HG03457 (cell line): ENCODE data around the gene GLYR1.
"Not testable (repeated sequence)": the region's sequence is repeated elsewhere in the genome, so short reads cannot be mapped to it uniquely, and the experiment has no call there.

Experiments used
- ATAC-seq: cut with Tn5 transposase; IDR thresholded peaks from one replicate; pipeline ENCODE4 v1.9.1; 2021; ENCODE audit warnings: moderate number of reproducible peaks; ENCODE audit not compliant: unreplicated experiment

Gene GLYR1

GRCh38 chr16:4846901-4847773 lies at the start of gene GLYR1, which contains the start of gene UBN1:
Gene GLYR1 (minus strand): TSS chr16:4847288. CDS start chr16:4847265, 23 bp downstream.
Gene UBN1 (plus strand): TSS chr16:4847481. CDS start chr16:4852918, 5,437 bp downstream.
- peak; percentile 74 for ATAC-seq

DNA sequence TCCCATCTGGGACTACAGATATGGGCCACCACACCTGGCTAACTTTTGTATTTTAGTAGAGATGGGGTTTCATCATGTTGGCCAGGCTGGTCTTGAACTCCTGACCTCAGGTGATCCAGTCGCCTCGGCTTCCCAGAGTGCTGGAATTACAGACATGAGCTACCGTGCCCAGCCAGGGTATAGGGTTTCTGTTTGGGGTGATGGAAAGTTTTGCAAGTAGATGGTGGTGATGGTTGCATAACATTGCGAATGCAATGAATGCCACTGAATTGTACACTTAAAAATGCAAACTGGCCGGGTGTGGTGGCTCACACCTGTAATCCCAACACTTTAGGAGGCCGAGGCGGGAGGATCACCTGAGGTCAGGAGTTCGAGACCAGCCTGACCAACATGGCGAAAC lies 49.7 kb upstream of the GLYR1 start:
- ATAC-seq: not testable (repeated sequence)

GRCh38 chr16:4895366-4895765 lies 48.3 kb upstream of the GLYR1 start:
- ATAC-seq: no peak

DNA sequence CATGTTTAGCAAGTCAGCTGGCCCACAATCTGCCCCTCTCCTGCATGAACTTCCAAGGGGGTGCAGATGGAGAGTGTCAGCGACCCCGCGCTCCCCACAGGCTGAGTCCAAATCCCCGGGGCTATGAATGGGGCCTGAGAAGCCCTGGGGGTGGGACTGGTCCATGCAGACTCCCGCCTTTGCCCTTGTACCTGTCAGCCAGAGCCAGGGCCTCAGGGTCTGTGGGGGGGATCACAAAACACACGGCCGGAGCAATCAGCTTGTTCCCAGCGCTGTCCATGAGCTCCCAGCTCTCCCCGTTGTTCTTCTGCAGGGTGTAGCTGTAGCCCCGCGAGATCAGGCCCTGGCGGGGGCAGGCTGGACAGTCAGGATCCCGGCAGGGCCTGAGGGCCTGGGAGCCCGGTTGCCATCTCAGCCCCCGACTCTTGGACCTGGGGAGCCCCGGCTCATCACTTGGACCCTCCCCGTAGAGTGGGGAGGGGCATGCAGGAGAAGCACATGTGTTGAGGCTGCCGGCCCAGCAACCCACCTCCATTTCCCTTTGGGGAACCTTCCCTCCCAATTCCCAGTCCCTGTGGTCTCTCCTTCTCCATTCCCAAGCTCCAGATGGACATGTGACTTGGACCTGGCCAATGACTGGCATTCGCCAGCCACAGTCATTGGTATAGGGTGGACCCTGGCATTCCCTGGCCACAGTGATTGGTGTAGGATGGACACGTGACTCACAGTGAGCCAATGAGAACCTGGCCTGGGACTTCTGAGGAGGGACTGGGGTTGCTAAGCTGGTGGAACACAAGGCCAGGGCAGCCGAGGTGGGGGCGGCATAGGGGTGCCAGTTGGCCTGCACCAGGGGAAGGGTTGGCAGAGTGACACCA lies 47.4 kb upstream of the GLYR1 start:
- ATAC-seq: no peak

GRCh38 chr16:4893103-4893862 lies 46.2 kb upstream of the GLYR1 start:
- ATAC-seq: no peak

DNA sequence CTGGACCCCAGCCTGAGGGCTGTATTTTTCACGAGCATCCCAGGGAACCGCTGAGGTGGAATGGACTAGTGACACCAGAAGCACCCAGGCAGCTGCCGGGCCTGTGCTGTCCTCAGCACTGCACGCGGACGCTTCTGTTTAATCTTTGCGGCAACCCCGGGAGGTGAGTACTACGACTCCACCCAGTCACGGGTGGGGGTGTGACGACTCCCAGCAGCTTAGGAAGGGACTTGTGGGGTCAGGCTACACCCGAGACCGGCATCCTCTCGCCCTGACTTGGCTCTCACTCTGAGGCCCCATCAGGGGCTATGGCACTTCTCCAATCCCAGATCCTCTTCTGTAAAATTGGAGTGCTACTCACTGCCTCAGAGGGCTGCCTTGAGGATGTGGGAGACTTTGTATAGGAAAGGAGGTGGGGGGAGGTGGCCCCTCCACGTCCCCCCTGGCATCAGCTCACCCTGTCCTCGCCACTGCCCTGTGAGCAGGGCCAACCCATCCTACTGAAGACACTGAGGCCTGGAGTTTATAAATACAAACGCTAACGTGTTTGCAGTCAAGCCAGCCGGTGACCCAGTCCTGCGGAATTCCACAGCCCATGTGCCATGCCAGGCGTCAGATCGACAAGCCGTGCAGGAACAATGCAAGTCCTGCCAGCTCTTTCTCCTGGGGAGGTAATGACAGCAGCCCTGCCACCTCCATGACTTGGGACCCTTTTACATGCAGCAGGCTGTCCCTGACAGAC lies 45.4 kb upstream of the GLYR1 start:
- no peak for ATAC-seq

DNA sequence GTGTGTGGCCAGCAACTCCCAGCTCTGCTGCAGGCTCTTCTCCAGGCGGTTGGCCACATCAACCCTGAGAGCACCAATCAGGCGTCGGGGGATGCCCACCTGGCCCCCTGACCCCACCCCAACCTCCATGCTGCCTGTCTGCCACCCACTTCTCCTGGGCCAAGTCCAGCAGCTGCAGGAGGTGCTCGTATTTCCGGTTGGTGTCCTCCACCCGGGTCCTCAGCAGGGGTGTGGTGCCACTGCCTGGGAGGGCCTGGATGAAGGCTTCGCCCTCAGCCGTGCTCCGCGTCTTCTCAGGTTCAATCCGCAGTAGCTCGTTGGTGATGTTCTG lies 44.8 kb upstream of the GLYR1 start:
- ATAC-seq: no peak

DNA sequence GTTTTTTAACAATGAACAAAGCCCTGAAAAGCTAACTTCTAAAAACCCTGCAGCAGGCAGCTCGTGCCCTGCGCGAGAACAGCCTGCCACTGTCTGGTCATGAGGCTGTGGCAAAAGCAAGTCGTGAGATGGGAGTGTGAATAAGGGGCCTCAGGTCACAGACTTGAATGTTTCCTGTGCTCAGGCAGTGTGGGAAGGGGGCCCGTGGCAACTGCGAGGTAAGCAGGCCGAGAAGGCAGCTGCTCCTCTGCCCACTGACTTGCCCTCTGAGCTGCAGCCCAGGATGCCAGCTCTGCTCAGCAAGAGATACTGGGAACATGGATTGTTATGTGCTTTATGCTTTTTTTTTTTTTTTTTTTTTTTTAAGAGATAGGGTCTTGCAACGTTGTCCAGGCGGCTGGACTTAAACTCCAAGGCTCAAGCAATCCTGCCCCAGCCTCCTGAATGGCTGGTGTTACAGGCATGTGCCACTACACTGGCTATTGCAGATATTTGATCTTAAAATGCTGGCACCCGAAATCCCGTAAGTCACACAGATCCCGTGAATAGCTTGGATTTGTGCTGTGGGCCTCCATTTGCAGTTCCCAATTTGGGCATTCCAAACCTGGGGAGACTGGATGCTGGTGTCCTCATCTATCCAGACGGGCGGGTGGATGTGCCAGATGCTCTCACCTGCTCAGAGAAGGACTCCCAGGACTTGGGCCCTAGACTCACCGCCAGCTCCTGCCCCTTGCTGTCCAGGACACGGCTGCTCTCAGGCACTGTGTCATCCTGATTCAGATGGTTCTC lies 44.2 kb upstream of the GLYR1 start:
- ATAC-seq: no peak

DNA sequence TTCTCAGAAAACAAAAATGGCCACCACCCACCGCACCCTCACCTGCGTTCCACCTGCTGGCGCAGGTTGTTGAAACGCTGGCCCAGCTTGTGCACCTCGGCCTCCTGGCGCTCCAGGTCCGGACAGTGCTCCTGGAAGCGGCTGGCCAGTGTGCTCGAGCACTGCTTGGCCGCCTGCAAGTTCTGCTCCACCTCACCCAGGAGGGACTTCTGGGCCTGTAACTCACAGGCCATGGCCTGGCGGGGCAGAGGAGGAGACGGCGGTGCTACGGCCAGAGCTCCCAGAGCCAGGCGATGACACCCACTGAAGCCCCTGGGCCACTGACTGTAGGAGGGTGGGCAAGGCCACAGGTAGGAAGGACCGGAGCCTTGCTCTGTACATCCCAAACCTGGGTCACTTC lies 43.6 kb upstream of the GLYR1 start:
- no peak for ATAC-seq

- no peak for ATAC-seq
Observed at GRCh38 chr16:4890026-4890425, 42.9 kb upstream of the GLYR1 start.

DNA sequence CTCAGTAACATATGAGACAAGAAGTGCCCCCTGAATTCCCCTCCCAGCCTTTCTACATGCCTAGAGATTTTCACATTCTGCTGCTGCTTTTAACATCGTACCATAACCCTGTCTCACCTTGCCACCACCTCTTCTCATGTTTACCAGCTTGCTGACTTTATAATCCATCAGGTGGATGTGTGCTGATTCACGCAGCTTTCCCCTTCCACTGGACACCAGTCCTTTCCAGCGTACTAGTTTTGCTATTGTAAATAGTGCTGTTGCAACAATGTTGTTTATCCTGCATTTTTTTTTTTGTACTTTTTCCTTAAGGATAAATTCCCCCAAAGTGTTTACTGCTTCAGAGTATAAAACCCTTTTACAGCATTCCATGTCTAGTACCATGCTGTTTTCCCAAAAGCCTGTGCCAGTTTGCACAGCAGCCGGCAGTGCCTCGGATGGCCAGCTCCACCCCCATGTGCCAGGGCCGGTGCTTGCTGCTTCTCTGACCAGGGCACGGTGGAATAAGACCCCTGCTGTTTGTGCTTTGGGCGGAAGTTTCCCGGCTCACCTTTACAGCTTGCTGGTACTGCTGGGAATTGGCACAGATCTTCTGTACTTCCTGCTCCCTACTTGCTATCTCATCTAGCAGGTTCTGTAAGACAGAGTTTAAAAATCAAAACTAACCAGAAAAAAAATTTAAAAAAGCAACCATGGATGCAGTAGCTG lies 41.5 kb upstream of the GLYR1 start:
- no peak for ATAC-seq

DNA sequence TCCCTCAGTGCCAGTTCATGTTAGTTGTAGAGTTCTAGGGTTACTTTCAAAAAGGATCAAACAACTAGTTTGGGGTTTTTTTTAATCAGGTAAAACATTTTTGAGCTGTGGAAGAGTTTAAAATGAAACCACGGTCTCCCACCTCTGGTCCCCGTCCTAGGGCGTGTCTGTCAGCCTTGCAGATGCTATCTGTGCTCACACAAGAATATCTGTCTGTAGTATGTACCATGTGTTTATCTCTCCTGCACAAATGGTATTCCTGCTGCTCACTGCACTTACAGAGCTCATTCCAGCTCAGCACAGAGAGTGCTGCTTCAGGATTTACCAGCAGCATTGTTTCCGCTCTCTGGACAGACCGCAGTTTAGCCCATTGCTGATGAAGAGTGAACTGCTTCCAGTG lies 39.1 kb upstream of the GLYR1 start:
- no peak for ATAC-seq

GRCh38 chr16:4884972-4885874 lies 38.1 kb upstream of the GLYR1 start:
- ATAC-seq: no peak

DNA sequence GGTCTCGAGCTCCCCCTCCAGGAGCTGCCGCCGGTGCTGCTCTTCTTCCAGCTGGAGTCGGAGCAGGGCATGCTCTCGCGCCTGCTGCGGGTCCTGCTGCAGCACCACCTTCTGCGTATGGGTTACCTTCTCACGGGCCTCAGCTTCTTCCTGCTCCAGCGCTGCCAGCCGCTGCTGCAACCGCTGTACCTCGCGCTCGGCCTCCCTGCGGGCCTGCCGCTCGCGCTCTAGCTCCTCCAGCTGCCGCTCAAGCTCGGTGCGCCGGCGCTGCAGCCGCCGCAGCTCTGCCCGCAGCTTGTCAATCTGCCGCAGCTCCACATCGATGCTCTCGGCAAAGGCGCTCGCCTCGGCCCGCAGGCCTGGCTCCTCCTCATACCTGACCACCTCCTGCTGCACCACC lies 37.1 kb upstream of the GLYR1 start:
- no peak for ATAC-seq

DNA sequence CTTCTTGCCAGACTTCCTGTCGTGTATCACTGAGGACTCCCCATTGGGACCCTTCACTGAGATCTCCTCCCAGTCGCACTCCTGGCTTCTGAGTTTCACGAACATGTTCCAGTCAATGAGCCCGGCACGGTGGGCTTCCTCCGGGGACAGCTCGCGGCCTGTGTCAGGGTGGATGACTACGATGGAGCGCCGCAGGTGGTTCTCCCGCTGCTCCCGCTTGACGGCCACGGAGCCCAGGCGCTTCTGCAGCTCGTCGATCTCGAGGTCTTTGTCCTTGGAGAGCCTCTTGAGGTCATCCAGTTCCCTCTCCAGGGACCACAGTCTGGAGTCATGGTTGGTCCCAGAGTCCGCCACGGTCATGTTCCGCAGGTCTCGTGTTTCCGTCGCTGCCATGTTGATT lies 36.4 kb upstream of the GLYR1 start:
- no peak for ATAC-seq

GRCh38 chr16:4882633-4883285 lies 35.7 kb upstream of the GLYR1 start:
- no peak for ATAC-seq

- ATAC-seq: no peak
Observed at GRCh38 chr16:4882000-4882632, 35.0 kb upstream of the GLYR1 start.
